Ishikawa (cell line): ENCODE data around the gene ARHGAP26.

Source experiments
- CEBPB ChIP-seq: IDR thresholded peaks from 2 replicates; pipeline ENCODE4 v1.6.1; 2012
- CREB1 ChIP-seq: IDR thresholded peaks from 2 replicates; pipeline ENCODE4 v1.6.1; 2012; ENCODE audit warnings: low read depth
- EGR1 ChIP-seq: IDR thresholded peaks from 2 replicates; pipeline ENCODE4 v1.6.1; 2012
- EP300 ChIP-seq: IDR thresholded peaks from 2 replicates; pipeline ENCODE4 v1.6.1; 2012; ENCODE audit warnings: borderline replicate concordance
- FOXM1 ChIP-seq: IDR thresholded peaks from 2 replicates; pipeline ENCODE4 v1.6.1; 2012; ENCODE audit warnings: low read depth, borderline replicate concordance
- MAX ChIP-seq: IDR thresholded peaks from 2 replicates; pipeline ENCODE4 v1.6.1; 2012
- NFIC ChIP-seq: IDR thresholded peaks from 2 replicates; pipeline ENCODE4 v1.6.1; 2012
- RAD21 ChIP-seq: IDR thresholded peaks from 2 replicates; pipeline ENCODE4 v1.6.1; 2012; ENCODE audit warnings: low read depth
- REST ChIP-seq: IDR thresholded peaks from 2 replicates; pipeline ENCODE4 v1.6.1; 2012; ENCODE audit warnings: low read depth, mild to moderate bottlenecking
- TAF1 ChIP-seq: IDR thresholded peaks from 2 replicates; pipeline ENCODE4 v1.6.1; 2012; ENCODE audit warnings: low read depth, mild to moderate bottlenecking
- TCF12 ChIP-seq: IDR thresholded peaks from 2 replicates; pipeline ENCODE4 v1.6.1; 2012; ENCODE audit warnings: low read depth
- TEAD4 ChIP-seq: IDR thresholded peaks from 2 replicates; pipeline ENCODE4 v1.6.1; 2012
- USF1 ChIP-seq: IDR thresholded peaks from 2 replicates; pipeline ENCODE4 v1.6.1; 2012
- YY1 ChIP-seq: IDR thresholded peaks from 2 replicates; pipeline ENCODE4 v1.6.1; 2012; ENCODE audit warnings: low read depth
- ZBTB7A ChIP-seq: IDR thresholded peaks from 2 replicates; pipeline ENCODE4 v1.6.1; 2012; ENCODE audit warnings: low read depth

The ARHGAP26 gene

GRCh38 chr5:142872217-142872616 lies 102.0 kb downstream of the ARHGAP26 start:
- no peak for TF ChIP-seq FOXM1

- TF ChIP-seq YY1 (no peak), TEAD4 (no peak), EP300 (no peak), TCF12 (no peak), CREB1 (no peak), CEBPB (no peak)
Measured at GRCh38 chr5:142872795-142873194, 102.6 kb downstream of the ARHGAP26 start.

- no peak for TF ChIP-seq CREB1
- TF ChIP-seq YY1: no peak
- TF ChIP-seq TCF12: no peak
Measured at GRCh38 chr5:142873831-142874230, 103.7 kb downstream of the ARHGAP26 start.

GRCh38 chr5:142874540-142874939 lies 104.4 kb downstream of the ARHGAP26 start:
- TF ChIP-seq NFIC (peak; percentile 57), CEBPB (peak; percentile 38; the same call in 1 of the 2 replicates), ZBTB7A (no peak)

- TF ChIP-seq TCF12 (no peak), TEAD4 (no peak), MAX (no peak), YY1 (no peak), NFIC (no peak), RAD21 (no peak)
Measured at GRCh38 chr5:142875936-142876335, 105.8 kb downstream of the ARHGAP26 start.

GRCh38 chr5:142876817-142877216 lies 106.6 kb downstream of the ARHGAP26 start:
- no peak for TF ChIP-seq RAD21
- no peak for TF ChIP-seq YY1
- no peak for TF ChIP-seq TAF1
- TF ChIP-seq TEAD4: no peak
- no peak for TF ChIP-seq MAX
- no peak for TF ChIP-seq USF1
- TF ChIP-seq ZBTB7A: no peak
- TF ChIP-seq EGR1: no peak
- no peak for TF ChIP-seq TCF12
- TF ChIP-seq FOXM1: no peak
- TF ChIP-seq EP300: no peak
- TF ChIP-seq REST: no peak
- no peak for TF ChIP-seq NFIC
- TF ChIP-seq CEBPB: no peak
- no peak for TF ChIP-seq CREB1

- TF ChIP-seq ZBTB7A: no peak
- 0 out of 2 replicates have a peak, but pooled peaks have one; percentile 19 for TF ChIP-seq CEBPB
- no peak for TF ChIP-seq TAF1
- TF ChIP-seq TEAD4: no peak
- TF ChIP-seq REST: no peak
- TF ChIP-seq MAX: no peak
Measured at GRCh38 chr5:142878111-142878510, 107.9 kb downstream of the ARHGAP26 start.

- peak; percentile 61 for TF ChIP-seq TEAD4
- TF ChIP-seq MAX: no peak
- peak; percentile 53 for TF ChIP-seq NFIC
- TF ChIP-seq TCF12: 0 out of 2 replicates have a peak, but pooled peaks have one; percentile 47
Measured at GRCh38 chr5:142878638-142879037, 108.5 kb downstream of the ARHGAP26 start.
